LoVo (cell line): Measurements from ENCODE around the gene C1GALT1.

ENCODE experiments used
- DNase-seq: peaks from one replicate; pipeline ENCODE4 v3.0.0-alpha.2; 2016; ENCODE audit warnings: low spot score

The C1GALT1 gene

DNA sequence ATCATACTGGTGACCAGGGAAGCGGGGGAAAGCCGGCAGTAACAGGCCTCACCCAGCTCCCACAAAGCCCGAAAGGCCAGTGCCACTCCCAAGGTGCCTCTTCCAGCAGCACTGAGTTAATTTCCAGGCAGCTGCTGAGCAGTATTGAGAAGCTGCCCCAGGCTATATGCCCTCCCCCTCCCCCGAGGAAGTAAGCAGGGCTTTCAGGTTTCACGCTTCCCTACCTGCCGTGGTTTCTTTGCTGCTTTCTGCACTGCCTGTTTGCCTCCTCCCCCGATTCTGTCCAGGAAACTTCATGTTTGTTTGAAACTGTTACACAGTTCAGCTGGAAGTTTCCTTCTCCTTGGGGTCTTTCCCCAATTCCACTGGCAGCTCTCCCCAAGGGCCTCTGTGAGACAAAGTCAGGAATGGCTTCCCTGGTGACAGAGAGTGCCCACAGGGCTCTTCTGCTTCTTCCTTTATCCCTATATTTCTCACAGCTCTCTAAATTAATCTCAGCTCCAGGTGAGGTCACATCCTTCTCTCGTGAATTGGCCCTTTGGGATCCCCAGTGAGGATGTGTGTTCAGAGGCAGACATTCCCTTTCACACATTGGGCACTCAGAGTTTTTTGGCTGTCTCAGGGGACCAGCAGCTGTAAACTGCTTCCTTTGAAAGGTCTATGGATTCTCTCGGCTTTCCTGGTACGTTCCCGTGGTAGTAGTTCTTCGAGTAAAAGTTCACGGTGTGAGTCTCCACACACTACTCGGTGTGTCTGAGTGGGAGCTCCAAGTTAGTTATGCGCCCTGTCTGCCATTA is 19.4 kb downstream of the C1GALT1 start:
- no peak for DNase-seq

DNA sequence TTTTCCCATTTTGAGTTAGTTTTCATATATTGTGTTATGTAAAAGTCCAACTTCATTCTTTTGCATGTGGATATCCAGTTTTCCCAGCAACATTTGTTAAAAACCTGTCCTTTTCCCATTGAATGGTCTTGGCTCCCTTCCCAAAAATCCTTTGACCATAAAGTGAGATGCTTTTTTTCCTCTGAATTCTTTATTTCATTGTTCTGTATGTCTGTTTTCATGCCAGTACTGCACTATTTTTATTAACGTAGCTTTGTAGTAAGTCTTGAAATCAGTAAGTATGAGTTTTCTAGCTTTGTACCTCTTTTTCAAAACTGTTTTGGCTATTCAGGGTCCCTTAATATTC is 20.0 kb downstream of the C1GALT1 start:
- DNase-seq: no peak

DNA sequence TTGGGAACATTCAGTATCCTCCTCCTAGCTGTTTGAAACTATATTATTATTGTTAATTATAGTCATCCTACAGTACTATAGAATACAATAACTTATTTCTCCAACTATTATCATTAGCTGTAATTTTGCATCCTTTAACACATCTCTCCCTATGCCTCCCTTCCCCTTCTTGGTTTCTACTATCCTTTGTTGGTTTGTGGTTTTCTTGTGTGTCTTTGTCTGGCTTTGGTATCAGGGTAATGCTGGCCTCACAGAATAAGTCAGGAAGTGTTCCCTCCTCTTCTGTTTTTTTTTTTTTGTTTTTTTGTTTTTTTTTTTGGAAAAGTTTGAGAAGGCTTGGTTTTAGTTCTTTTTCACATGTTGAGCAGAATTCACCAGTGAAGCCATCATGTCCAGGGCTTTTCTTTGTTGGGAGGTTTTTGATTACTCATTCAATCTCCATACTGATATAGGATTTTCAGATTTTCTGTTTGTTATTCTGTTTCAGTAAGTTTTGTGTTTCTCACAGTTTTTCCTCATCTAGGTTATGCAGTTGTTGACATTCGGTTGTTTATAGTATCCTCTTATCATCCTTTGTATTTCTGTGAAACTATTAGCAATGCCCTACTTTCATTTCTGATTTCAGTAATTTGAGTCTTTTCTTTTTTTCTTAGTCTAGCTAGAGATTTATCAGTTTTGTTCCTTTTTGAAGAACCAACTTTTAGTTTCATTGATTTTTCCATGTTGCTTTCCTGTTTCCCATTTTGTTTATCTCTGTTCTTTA is 21.6 kb downstream of the C1GALT1 start:
- no peak for DNase-seq

DNA sequence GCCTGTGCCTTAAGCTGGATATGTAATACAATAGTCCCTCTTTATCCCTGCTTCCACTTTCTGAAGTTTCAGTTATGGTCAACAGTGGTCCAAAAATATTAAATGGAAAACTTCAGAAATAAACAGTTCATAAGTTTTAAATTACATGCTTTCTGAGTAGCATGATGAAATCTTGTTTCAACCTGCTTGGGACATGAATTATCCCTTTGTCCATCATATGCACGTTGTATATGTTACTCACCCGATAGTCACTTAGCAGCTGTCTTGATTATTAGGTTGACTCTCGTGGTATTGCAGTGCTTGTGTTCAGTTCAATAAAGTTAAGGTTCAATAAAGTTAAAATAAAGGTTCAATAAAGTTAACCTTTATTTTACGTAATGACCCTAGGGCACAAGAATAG is 25.5 kb downstream of the C1GALT1 start:
- DNase-seq: no peak

DNA sequence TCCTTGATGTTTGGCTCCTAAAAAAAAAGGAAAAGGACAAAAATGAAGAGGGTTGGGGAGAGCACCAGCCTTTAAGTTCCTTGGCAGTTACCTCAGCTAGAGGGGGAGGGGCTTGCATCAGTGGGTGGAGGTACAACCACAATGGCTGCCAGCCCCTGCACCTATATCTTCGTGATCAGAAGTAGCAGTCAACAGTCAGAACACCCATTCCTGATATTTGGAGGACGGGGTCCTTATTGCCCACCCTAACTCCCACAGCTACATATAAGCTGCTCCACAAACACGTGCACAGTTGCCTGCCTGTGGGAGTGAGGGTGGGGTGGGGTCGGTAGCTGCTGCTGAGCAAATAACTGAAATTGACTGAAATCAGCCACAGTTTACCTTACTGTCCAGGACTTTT is 26.2 kb downstream of the C1GALT1 start:
- DNase-seq: no peak

DNA sequence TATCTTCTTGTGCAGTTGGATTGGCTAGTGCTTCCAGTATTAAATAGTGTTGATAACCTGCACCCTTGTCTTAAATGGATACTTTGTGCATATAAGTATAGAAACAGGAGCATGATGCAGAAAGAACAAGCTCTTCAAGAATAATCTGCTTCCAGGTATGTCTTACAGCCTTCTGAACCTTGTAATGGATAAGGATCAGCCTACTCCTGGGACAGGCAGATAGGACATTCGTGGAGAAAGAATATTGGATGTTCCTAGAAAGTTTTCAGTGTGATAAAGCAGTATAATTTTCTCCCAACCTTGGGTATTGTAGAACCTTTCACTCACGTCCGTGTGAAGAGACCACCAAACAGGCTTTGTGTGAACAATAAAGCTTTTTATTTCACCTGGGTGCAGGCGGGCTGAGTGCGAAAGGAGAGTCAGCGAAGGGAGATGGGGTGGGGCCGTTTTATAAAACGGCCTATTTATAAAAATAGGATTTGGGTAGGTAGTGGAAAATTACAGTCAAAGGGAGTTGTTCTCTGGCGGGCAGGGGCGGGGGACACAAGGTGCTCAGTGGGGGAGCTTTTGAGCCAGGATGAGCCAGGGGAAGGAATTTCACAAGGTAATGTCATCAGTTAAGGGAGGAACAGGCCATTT is 27.2 kb downstream of the C1GALT1 start:
- DNase-seq: no peak

DNA sequence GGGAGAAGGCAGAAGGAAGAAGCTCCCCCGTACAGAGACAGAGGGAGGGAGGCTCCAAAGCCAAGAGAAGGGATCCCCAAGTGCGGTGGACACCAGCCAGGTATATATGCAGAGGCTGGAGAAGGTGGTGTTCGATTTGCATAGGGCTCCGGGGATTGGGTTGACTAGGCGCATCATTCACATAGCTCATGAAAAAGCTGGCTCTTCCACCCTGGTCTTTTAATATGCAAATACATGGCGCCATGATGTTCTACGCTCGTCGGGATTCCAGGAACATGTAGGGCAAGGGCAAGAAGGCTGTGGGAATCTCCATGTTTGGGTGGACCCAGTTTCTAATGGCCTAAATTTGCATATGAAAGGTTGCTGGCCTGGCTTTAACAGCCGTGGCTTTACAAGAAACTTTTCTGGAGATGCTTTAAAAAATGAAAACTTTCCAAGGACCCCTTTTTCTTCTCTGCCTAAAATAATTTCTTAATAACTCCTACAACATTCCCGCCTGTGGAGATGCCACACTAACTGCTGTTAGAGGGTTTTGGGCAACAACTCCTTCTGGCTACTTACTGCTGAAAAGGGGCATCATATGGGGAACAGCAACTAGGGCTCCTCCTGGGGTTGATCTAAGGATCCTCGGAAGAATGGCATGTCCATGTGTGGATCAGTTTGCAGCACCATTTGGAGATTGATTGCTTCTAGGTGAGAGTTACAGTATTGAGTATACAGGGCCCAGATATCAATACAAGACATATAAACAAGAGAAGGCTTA is 28.3 kb downstream of the C1GALT1 start:
- no peak for DNase-seq

DNA sequence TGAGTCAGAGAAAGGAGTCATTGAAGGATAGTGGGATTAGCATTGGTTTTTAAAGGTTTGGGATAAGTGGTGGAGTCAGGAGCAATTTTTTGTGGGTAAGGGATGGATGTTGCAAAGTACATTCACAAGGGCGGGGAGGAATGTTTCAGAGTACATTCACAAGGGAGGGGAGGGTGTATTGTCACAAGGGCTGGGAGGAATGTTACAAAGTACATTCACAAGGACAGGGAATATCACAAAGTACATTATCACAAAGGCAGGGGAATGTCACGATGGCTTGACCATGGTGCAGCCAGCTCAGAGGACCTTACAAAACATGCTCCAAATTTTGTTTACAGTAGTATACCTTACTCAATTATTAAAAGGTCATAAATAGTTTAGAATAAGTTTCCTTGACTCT is 30.3 kb downstream of the C1GALT1 start:
- DNase-seq: no peak

DNA sequence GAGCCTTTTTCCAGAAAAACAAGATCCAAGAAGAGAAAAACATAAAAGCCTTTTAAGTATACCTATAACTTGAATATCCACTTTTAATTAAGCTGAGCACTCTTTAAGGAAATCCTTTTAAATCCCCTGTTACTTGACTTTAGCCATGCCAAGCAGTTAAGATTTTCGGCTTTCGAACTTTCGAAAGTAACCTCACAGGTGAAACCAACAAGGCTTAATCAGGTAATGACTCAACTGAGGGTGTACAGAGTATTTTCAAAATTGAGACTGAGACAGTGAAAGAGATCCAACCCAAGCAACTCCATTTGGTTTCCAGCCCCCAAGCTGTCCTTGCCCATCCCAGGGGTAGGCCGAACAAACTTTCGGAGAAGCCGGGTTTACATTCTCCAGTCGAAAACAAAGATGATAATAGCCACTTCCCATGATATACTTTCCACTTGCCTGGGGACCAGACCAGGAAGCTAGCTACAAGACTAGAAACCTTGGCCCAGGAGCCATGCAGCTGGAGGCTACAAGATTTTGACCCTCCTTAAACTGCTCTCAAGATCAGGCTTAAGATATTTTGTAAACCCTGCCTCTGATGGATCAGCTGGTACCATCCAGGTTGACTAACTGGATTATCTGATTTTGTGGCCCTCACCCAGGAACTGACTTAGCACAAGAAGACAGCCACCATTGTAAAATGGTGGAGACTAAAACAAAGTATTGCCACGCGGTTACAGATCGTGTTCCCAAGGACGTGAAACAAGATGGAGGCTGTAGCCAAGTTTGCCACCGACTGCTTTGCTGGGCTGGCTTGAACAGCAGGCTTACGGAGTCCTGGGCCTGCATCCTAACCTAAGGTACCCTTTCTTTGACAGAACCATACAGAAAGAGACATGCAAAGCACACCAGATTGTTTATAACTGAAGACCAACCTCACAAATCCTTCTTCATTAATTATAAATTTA is 32.3 kb downstream of the C1GALT1 start:
- no peak for DNase-seq

DNA sequence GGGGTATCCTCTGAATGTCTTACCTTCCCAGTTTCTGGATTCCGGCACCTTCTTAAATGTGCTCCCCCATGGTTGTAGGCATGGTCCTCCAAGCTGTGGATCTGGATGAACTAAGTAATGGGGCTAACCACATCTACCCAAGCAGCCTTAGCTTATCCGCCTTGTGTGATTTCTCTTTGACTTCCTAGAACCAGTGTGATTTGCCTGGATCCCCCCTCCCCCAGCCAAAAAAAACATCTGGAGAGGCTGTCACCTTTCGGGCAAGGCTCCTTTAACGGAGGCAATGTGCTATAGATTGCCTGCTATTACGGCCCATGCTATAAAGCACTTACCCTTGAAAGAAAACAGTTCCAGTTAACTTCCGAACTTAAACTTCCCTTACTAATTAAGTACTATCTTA is 33.9 kb downstream of the C1GALT1 start:
- no peak for DNase-seq

DNA sequence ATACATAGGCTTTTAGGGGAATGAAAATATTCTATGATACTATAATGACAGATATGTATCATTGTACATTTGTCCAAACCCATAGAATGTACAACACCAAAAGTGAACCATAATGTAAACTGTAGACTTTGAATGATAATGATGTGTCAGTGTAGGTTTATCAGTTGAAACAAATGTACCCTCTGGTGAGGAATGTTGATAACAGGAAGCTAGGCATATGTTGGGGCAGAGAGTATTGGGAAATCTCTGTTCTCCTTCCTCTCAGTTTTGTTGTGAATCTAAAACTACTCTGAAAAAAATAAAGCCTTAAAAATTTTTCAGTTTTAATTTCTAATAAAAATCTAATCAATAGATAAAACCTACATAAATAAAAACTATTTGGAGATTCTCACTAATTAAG is 36.9 kb downstream of the C1GALT1 start:
- DNase-seq: no peak

DNA sequence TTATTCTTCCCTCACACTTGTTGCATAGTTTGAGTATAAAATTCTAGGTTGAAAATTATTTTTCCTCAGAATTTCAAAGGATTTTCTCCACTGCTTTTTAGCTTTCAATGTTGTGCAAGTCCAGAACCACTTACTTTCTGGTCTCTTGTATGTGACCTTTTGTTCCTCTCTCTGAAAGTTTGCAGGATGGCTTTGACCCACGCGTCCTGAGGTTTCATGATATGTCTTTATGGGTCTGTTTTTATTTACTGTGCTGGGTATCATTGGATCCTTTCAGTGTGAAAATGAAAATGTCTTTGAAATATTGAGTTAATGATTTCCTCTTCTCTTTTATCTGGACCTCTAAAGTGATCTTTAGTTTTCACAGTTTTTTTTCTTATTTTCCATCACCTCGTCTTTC is 38.5 kb downstream of the C1GALT1 start:
- DNase-seq: no peak

DNA sequence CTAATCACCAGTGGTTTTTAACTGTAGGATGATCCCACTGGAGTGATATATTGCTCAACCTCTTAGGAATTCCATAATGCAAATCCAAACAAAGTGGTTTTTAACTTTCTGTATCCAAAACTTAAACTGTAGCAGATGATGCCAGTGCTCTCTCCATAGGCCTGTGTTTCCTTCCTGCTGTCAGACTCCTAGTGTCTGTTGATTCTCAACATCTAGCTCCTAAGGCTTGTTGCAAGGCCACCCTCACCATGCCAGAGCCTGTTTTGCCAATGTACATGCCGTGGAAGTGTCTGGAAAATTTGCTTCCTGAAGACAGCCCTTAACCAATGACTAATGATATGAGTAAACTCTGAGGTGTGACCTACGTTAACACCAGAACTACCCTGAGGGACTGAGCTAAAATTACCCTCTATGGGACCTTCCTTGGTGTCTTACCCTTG is 39.3 kb downstream of the C1GALT1 start:
- peak; percentile 9 for DNase-seq

DNA sequence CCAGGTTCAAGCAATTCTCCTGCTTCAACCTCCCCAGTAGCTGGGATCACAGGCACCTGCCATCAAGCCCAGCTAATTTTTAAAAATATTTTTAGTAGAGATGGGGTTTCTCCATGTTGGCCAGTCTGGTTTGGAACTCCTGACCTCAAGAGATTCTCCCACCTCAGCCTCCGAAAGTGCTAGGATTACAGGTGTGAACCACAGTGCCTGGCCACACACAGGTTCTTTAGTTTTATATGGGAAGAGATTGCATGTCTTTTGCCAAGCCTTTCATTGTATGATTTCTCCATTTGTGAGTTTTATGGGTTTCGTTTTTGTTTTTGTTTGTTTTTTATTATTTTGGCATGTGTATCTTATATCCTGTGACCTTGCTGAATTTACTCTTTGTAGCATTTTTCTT is 40.9 kb downstream of the C1GALT1 start:
- no peak for DNase-seq

DNA sequence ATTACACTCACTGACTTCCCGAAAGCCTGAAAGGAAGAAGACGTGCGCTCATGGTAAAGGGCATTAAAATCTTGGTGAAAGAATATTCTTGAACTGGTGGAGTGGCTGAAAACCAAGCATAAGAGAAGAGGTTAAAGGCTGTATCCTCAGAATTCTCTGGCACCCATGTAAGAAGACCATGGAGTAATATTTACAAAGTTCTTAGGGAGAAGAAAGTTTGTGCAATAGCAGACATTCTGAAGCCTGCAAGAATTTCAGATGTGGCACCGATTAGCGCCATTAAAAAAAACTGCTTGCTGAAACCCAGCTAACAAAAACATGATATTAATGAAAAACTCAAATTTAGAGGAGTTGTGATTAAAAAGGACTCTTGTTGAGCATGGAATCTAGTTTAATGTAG is 44.1 kb downstream of the C1GALT1 start:
- no peak for DNase-seq

DNA sequence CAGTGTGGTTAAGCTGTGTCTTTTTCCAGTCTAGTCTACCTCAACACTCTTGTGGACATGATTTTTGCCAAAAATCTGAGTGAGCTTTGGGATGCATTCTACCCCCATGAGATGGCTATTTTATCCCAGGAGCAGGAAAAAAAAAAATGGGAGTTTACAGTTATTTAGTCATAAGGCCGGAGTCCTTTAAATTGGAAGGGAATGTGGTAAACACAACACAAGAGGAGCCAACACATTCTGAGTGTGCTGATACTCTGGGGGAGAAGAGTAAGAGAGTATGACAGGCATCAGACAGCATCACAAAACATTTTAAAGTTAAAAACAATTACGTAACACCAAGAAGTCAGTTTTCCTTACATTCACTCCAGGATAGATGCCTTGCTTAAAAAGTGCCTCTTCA is 46.1 kb downstream of the C1GALT1 start:
- no peak for DNase-seq

DNA sequence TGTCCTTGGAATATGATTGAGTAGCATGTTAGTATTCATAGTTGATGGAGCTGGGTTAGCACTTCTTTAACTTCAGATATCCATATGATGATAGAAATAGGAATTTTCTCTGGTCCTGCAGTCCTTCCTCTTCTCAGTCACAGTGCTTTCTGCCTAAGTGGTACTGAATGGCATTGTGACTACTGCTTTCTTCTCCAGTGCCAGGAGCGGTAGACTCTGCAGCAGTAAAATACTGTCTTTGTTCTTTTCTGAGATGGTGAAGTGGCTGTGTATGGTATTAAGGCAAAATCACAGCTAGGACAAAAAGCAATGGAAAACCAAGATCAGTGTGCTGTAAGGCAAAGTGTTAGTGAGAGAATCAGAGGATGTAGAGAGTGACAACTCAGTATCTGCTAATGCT is 46.6 kb downstream of the C1GALT1 start:
- DNase-seq: no peak

DNA sequence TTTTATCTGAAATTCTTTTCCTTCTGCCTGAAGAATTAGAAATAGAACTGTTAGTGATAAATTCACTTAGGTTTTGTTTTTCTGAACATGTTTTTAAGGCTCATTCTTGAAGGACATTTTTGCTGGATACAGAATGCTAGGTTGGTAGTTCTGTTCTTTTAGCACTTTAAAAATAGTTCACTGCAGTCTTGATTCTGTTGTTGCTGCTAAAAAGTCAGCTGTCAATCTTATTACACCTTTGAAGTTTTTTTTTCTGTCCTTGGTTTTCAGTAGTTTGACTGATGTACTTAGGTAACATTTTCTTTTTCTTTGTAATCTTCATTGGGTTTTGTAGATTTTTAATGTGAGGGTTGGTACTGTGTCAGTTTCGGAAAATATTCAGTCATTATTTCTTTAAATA is 48.7 kb downstream of the C1GALT1 start:
- DNase-seq: no peak

DNA sequence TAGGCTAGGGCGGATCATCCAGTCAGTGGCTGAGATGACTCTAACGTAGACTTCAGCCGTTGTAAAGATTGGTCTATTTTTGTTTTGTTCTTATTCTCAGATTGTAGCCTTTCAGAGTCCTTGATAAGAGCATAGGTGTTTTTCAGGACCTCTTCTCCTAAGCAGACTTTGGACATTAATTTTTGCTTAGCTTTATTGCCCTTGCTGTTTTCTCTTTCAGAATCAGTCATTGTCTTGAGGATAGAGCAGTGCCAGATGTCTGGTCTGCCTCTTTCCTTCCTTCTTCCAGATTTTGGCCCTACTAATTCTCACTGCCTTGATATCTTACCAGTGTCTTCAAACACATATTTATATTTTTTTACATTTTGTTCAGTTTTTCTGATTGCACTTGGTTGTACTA is 49.5 kb downstream of the C1GALT1 start:
- no peak for DNase-seq

DNA sequence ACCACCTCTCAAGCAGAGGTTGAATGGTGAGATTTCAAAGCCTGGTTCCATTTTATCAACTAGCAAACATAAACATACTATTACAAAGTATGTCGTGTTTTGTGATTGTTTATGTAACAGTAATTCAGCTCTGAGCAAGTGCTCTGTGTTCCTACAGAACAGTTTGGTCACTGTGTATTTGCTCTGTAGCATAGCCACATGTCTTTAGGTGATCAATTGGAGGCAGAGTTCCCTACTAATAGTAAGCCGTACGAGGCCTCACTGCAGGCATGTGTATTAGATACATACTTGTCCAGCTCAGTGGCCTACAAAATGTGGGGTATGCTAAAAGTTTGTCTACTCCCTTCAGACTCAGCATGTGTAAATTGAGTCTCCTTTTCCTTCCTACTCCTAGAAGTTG is 53.0 kb downstream of the C1GALT1 start:
- DNase-seq: no peak

DNA sequence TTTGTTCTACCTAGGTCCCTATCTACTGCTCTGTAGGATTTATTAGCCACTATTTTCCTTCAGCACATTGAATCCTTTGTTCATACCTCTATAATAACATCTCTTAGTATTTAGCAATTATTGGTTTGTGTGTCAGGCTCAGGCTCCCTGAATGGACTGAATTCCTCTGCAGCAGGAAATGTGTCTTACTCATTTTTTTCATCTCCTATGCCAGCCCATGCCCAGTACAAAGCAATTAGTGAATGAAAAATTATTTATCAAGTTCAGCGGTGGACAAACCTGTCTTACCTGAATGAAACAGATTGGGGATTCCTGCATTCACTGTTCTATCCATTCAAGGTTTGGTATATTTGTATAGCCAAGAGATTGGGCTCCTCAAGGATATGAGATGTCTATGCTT is 53.7 kb downstream of the C1GALT1 start:
- DNase-seq: no peak
